Jurkat, Clone E6-1 (cell line): ENCODE data around the gene KIF26B.
"Not testable (repeated sequence)": the region's sequence is repeated elsewhere in the genome, so short reads cannot be mapped to it uniquely, and the experiment has no call there.

ENCODE experiments used
- DNase-seq: peaks from one replicate; pipeline ENCODE4 v3.0.0-alpha.2; 2011; ENCODE audit warnings: low read depth, low spot score
- H3K4me3 ChIP-seq: 2 replicates; pipeline ENCODE4 v1.5.1; 2011; ENCODE audit warnings: mild to moderate bottlenecking, low read length, control low read depth, moderate library complexity

Gene KIF26B

GRCh38 chr1:245684571-245684970 lies 529.8 kb downstream of the KIF26B start:
- no peak overlapping the region for H3K4me3 ChIP-seq
- no peak for DNase-seq

- DNase-seq = no peak
- H3K4me3 ChIP-seq = no peak overlapping the region
Observed at GRCh38 chr1:245685111-245685810, 530.5 kb downstream of the KIF26B start.

- no peak for DNase-seq
- H3K4me3 ChIP-seq = no peak overlapping the region
Observed at GRCh38 chr1:245686006-245686405, 531.2 kb downstream of the KIF26B start.

- DNase-seq = no peak
- no peak overlapping the region for H3K4me3 ChIP-seq
Observed at GRCh38 chr1:245686446-245687030, 531.8 kb downstream of the KIF26B start.

GRCh38 chr1:245687152-245687635 lies 532.4 kb downstream of the KIF26B start:
- no peak overlapping the region for H3K4me3 ChIP-seq
- DNase-seq = no peak

- DNase-seq = no peak
- H3K4me3 ChIP-seq = no peak overlapping the region
Observed at GRCh38 chr1:245687636-245688535, 533.1 kb downstream of the KIF26B start.

- no peak for DNase-seq
Observed at GRCh38 chr1:245688536-245689453, 534.0 kb downstream of the KIF26B start.

GRCh38 chr1:245690156-245690690 lies 535.4 kb downstream of the KIF26B start:
- DNase-seq = no peak

More at GRCh38 chr1:245688536-245689453, 534.0 kb downstream of the KIF26B start:
- no peak overlapping the region for H3K4me3 ChIP-seq

GRCh38 chr1:245690946-245691541 lies 536.3 kb downstream of the KIF26B start:
- no peak for DNase-seq
- H3K4me3 ChIP-seq = no peak overlapping the region

More at GRCh38 chr1:245690156-245690690, 535.4 kb downstream of the KIF26B start:
- H3K4me3 ChIP-seq = no peak overlapping the region

- DNase-seq = no peak
Observed at GRCh38 chr1:245691897-245692296, 537.1 kb downstream of the KIF26B start.

GRCh38 chr1:245692318-245692717 lies 537.5 kb downstream of the KIF26B start:
- no peak overlapping the region for H3K4me3 ChIP-seq
- no peak for DNase-seq

More at GRCh38 chr1:245691897-245692296, 537.1 kb downstream of the KIF26B start:
- no peak overlapping the region for H3K4me3 ChIP-seq

- DNase-seq = no peak
- H3K4me3 ChIP-seq = no peak overlapping the region
Observed at GRCh38 chr1:245693116-245693793, 538.5 kb downstream of the KIF26B start.

GRCh38 chr1:245693941-245694752 lies 539.4 kb downstream of the KIF26B start:
- no peak for DNase-seq

GRCh38 chr1:245694753-245695195 lies 540.0 kb downstream of the KIF26B start:
- H3K4me3 ChIP-seq = no peak overlapping the region
- no peak for DNase-seq

More at GRCh38 chr1:245693941-245694752, 539.4 kb downstream of the KIF26B start:
- no peak overlapping the region for H3K4me3 ChIP-seq

- DNase-seq = no peak
Observed at GRCh38 chr1:245695211-245695610, 540.4 kb downstream of the KIF26B start.

GRCh38 chr1:245695701-245696100 lies 540.9 kb downstream of the KIF26B start:
- not testable (repeated sequence) for H3K4me3 ChIP-seq, DNase-seq

More at GRCh38 chr1:245695211-245695610, 540.4 kb downstream of the KIF26B start:
- H3K4me3 ChIP-seq = no peak overlapping the region
